Caco-2 (cell line): ENCODE measurements around the gene TNS3. TPM values are rescaled to one million over a fixed set of nuclear protein-coding genes. Genes with fewer than 3 reads are reported as not detected.
"Not testable (repeated sequence)": the region's sequence is repeated elsewhere in the genome, so short reads cannot be mapped to it uniquely, and the experiment has no call there.

Experiments used
- BruUV-seq: library from RNA; stranded (reverse); fragments of 400-500 nt; replicated peaks from 2 replicates; lab custom pipeline; 2021; lab: Mats Ljungman, UMichigan
- CTCF ChIA-PET: fragments of 300-600 bp; sonication (Branson Sonifier 250); formaldehyde crosslinking; loops from one replicate; lab custom pipeline; 2022; ENCODE audit warnings: antibody characterized with exemption; lab: Charles Lee
- POLR2A ChIA-PET: fragments of 300-600 bp; sonication (Branson Sonifier 250); formaldehyde crosslinking; loops from one replicate; lab custom pipeline; 2022; ENCODE audit warnings: antibody characterized with exemption; lab: Charles Lee
- DNase-seq, 2 experiments: peaks; one replicate each; pipeline versions ENCODE4 v3.0.0 to v3.0.0-alpha.2; 2020 to 2022
- H3K27me3 ChIP-seq: replicated peaks from 2 replicates; pipeline ENCODE4 v1.6.0; 2011; ENCODE audit warnings: low read length; ENCODE audit not compliant: control insufficient read depth, insufficient read depth
- H3K36me3 ChIP-seq: 2 replicates; pipeline ENCODE4 v1.5.1; 2011; ENCODE audit warnings: low read length; ENCODE audit not compliant: control insufficient read depth, insufficient read depth
- H3K4me1 ChIP-seq: fragments of 250-450 bp; sonication (Bioruptor Pico); 2 replicates; pipeline ENCODE4 v1.5.1; 2020; ENCODE audit warnings: mild to moderate bottlenecking
- H3K4me3 ChIP-seq: 2 replicates; pipeline ENCODE4 v1.5.1; 2011; ENCODE audit warnings: low read depth, mild to moderate bottlenecking, control low read depth, low read length
- H3K9me3 ChIP-seq: fragments of 250-450 bp; sonication (Bioruptor Pico); 2 replicates; pipeline ENCODE4 v1.5.1; 2020; ENCODE audit warnings: mild to moderate bottlenecking, moderate library complexity
- H3K27ac Mint-ChIP-seq: one replicate; pipeline ENCODE4 v1.8.0; 2022; ENCODE audit warnings: mixed read lengths; ENCODE audit not compliant: unreplicated experiment
- H3K27me3 Mint-ChIP-seq: one replicate; pipeline ENCODE4 v1.8.0; 2022; ENCODE audit warnings: mixed read lengths; ENCODE audit not compliant: insufficient read depth, unreplicated experiment
- H3K36me3 Mint-ChIP-seq: one replicate; pipeline ENCODE4 v1.8.0; 2022; ENCODE audit warnings: mild to moderate bottlenecking, mixed read lengths; ENCODE audit not compliant: insufficient read depth, unreplicated experiment
- H3K4me1 Mint-ChIP-seq: one replicate; pipeline ENCODE4 v1.8.0; 2022; ENCODE audit warnings: low read depth, mixed read lengths; ENCODE audit not compliant: unreplicated experiment
- H3K4me3 Mint-ChIP-seq: one replicate; pipeline ENCODE4 v1.8.0; 2022; ENCODE audit warnings: mild to moderate bottlenecking, moderate library complexity, mixed read lengths; ENCODE audit not compliant: unreplicated experiment
- H3K9me3 Mint-ChIP-seq: one replicate; pipeline ENCODE4 v1.8.0; 2022; ENCODE audit warnings: mixed read lengths; ENCODE audit not compliant: unreplicated experiment
- CTCF ChIP-seq, 2 experiments: fragments of 200-600 bp in 1 of 2; IDR thresholded peaks; 1 replicate in 1 of 2; 2 replicates in 1 of 2; pipeline versions ENCODE4 v1.5.1 to v1.8.0; 2011 to 2022; ENCODE audit warnings: antibody characterized with exemption in 1 of 2, control low read depth in 1 of 2, inconsistent platforms in 1 of 2, low read depth in 1 of 2, low read length in 1 of 2, mild to moderate bottlenecking in 1 of 2, moderate library complexity in 1 of 2; ENCODE audit not compliant: insufficient read depth in 1 of 2, severe bottlenecking in 1 of 2, unreplicated experiment in 1 of 2
- intact Hi-C: fragments of 100-400 bp; cut with micrococcal nuclease; formaldehyde crosslinking; loops from one replicate; pipeline ENCODE4 v1.10.0; 2022; ENCODE audit not compliant: unreplicated experiment
- total RNA-seq: library from RNA; stranded (reverse); gene quantifications from 2 replicates; pipeline ENCODE4 v1.2.3, GENCODE V29; 2022

The TNS3 gene
- total RNA-seq, 1 experiment from 2014 or later = 263 TPM

DNA sequence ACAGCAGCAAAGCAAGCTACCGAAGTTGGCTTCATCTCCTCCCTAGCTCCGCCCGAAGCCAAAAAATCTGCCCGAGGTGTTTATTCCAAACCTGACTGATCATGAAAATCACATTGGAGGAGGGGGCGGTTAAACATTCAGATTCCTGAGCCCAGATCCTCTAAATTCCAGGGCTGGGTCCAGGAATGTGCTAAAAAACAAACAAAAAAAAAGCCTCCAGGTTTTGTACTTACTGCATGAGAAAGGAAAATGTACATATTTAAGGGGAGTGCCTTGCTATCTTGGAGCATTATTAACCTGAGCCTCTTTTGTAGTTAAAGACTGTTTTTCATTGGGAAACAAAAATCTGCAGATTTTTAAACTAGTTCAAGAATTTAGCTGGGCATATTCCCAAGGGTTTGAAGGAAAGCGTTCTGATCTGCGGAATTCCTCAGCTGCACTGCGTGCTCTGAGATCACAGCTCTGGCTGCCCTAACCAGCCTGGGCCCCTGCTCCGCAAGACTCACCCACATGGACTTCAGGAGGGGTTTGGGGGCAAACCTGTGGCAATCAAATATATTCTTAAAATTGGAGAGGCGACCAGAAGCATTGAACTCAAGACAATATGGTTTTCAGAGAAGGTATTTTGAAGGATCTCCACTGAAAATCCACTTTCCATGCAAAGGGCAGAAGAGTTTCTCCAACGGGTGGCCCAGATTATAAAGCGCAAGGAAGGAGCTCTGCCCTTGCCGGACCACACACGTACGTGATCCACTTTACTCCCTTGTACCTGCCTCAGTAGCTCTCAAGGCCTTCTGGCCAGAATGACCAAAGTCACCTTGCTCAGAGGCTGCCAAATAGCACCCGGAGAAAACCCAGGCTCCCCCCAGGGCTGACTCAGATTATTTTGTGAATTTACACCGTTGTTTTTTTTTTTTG is 10.0 kb upstream of the TNS3 start:
- ChIA-PET CTCF (interaction anchor here (0.6 to 1.4 kb wide), 8 partner anchors 11 to 408 kb away, joined by 3 to 6 read pairs (median 3); no protein-coding TSS in a partner anchor), POLR2A (interaction anchor here (0.5 to 2.5 kb wide), 14 partner anchors 10 to 272 kb away, joined by 3 to 33 read pairs (median 4); partner anchors contain the start of gene TNS3)
- Histone ChIP-seq H3K36me3 (peaks cover 3% of the 10 kb centered on the region), H3K9me3 (peaks cover 21% of the 10 kb centered on the region), H3K4me1 (peaks cover 64% of the 10 kb centered on the region), H3K27me3 (no peaks in the 10 kb centered on the region), H3K4me3 (0 out of 2 replicates have a peak overlapping the region, but pooled peaks have one; percentile 9)
- peak; percentile 87 to 92 for DNase-seq
- peaks cover 41% of the 10 kb centered on the region for H3K4me1 Mint-ChIP-seq
- peaks cover 24% of the 10 kb centered on the region for H3K36me3 Mint-ChIP-seq
- H3K27ac Mint-ChIP-seq = peak overlapping the region; percentile 86
- intact Hi-C loops = loop anchor here (1.0 kb wide), 5 partner anchors 10 to 171 kb away; partner anchors contain the start of gene TNS3
- no peak for TF ChIP-seq CTCF (IDR thresholded peaks at IDR 0.05; ENCODE audit: insufficient read depth in 1 of 2, low read depth in 1 of 2, low read length in 1 of 2, severe bottlenecking in 1 of 2, unreplicated experiment in 1 of 2)
- no peaks in the 10 kb centered on the region for H3K27me3 Mint-ChIP-seq
- H3K9me3 Mint-ChIP-seq = peaks cover 1% of the 10 kb centered on the region
- H3K4me3 Mint-ChIP-seq = peak overlapping the region; percentile 65
- TSS peak; percentile 99 for BruUV-seq

- peaks cover 21% of the 10 kb centered on the region for H3K36me3 Mint-ChIP-seq
- H3K9me3 ChIP-seq = peaks cover 14% of the 10 kb centered on the region
- peak overlapping the region; percentile 65 for H3K4me3 Mint-ChIP-seq
- H3K27me3 ChIP-seq = no peaks in the 10 kb centered on the region
- ChIA-PET POLR2A (interaction anchor here (0.6 to 2.5 kb wide), 12 partner anchors 9 to 273 kb away, joined by 3 to 33 read pairs (median 4); partner anchors contain the start of gene TNS3), CTCF (interaction anchor here (0.7 to 1.4 kb wide), 6 partner anchors 14 to 409 kb away, joined by 3 to 6 read pairs (median 3); no protein-coding TSS in a partner anchor)
- intact Hi-C loops = loop anchor here (1.0 kb wide), 5 partner anchors 9 to 172 kb away; partner anchors contain the start of gene TNS3
- DNase-seq = no peak
- H3K36me3 ChIP-seq = 0 out of 2 replicates have a peak, but pooled peaks cover 2% of the 10 kb centered on the region
- no peaks in the 10 kb centered on the region for H3K27me3 Mint-ChIP-seq
- no peaks in the 10 kb centered on the region for H3K9me3 Mint-ChIP-seq
- TF ChIP-seq CTCF (IDR thresholded peaks at IDR 0.05; ENCODE audit: insufficient read depth in 1 of 2, low read depth in 1 of 2, low read length in 1 of 2, severe bottlenecking in 1 of 2, unreplicated experiment in 1 of 2) = no peak
- peaks cover 69% of the 10 kb centered on the region for H3K4me1 ChIP-seq
- H3K4me3 ChIP-seq = 0 out of 2 replicates have a peak overlapping the region, but pooled peaks have one; percentile 9
- BruUV-seq = TSS peak; percentile 89
- H3K27ac Mint-ChIP-seq = peak overlapping the region; percentile 86
- H3K4me1 Mint-ChIP-seq = peaks cover 48% of the 10 kb centered on the region
Observed at GRCh38 chr7:47591089-47591654, 9.3 kb upstream of the TNS3 start.

DNA sequence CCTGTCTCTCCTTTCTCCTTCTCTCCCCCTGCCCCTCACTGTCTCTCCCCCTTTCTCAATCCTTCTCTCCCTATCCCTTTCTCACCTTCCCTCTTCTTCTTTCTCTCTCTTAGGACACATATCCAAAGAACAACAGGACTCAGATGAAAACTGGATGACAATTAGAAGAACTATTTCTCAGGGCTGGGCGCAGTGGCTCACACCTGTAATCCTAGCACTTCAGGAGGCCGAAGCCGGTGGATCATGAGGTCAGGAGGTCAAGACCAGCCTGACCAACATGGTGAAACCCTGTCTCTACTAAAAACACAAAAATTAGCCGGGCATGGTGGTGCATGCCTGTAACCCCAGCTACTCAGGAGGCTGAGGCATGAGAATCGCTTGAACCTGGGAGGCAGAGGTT is 8.3 kb upstream of the TNS3 start:
- intact Hi-C loops, H3K4me3 ChIP-seq, H3K9me3 Mint-ChIP-seq, BruUV-seq, H3K36me3 ChIP-seq, H3K9me3 ChIP-seq, H3K27me3 Mint-ChIP-seq, DNase-seq, H3K27me3 ChIP-seq: not testable (repeated sequence)
- peak overlapping the region; percentile 9 for H3K4me3 Mint-ChIP-seq
- CTCF ChIA-PET = interaction anchor here (0.7 kb wide), 1 partner anchor 14 kb away, joined by 4 read pairs; no protein-coding TSS in a partner anchor
- peak overlapping the region; percentile 86 for H3K27ac Mint-ChIP-seq
- peaks cover 21% of the 10 kb centered on the region for H3K36me3 Mint-ChIP-seq
- H3K4me1 ChIP-seq = peaks cover 69% of the 10 kb centered on the region
- POLR2A ChIA-PET = interaction anchor here (2.5 kb wide), 1 partner anchor 8 kb away, joined by 33 read pairs; the partner anchor contains the start of gene TNS3
- peaks cover 48% of the 10 kb centered on the region for H3K4me1 Mint-ChIP-seq
